Activated CD8-positive, alpha-beta memory T cell treated with anti-CD3 and anti-CD28 coated beads for 36 hours (primary cell): ENCODE measurements around the gene ZNF483. TPM values are rescaled to one million over a fixed set of nuclear protein-coding genes. Genes with fewer than 3 reads are reported as not detected.
"Not testable (repeated sequence)": the region's sequence is repeated elsewhere in the genome, so short reads cannot be mapped to it uniquely, and the experiment has no call there.

Experiments
- CTCF ChIA-PET: fragments of 350-600 bp; sonication (Branson Sonifier 250); formaldehyde crosslinking; loops from one replicate; lab custom pipeline; 2021; ENCODE audit warnings: antibody characterized with exemption; lab: Charles Lee
- POLR2A ChIA-PET: fragments of 350-600 bp; sonication (Branson Sonifier 250); formaldehyde crosslinking; loops from one replicate; lab custom pipeline; 2021; ENCODE audit warnings: antibody characterized with exemption; lab: Charles Lee
- total RNA-seq, 2 experiments: library from RNA; stranded (reverse); gene quantifications; one replicate each; pipeline ENCODE4 v1.2.3, GENCODE V29; 2021

ZNF483 gene
- total RNA-seq, result 1 to 10 TPM; 1.9 to 2.1 TPM

DNA sequence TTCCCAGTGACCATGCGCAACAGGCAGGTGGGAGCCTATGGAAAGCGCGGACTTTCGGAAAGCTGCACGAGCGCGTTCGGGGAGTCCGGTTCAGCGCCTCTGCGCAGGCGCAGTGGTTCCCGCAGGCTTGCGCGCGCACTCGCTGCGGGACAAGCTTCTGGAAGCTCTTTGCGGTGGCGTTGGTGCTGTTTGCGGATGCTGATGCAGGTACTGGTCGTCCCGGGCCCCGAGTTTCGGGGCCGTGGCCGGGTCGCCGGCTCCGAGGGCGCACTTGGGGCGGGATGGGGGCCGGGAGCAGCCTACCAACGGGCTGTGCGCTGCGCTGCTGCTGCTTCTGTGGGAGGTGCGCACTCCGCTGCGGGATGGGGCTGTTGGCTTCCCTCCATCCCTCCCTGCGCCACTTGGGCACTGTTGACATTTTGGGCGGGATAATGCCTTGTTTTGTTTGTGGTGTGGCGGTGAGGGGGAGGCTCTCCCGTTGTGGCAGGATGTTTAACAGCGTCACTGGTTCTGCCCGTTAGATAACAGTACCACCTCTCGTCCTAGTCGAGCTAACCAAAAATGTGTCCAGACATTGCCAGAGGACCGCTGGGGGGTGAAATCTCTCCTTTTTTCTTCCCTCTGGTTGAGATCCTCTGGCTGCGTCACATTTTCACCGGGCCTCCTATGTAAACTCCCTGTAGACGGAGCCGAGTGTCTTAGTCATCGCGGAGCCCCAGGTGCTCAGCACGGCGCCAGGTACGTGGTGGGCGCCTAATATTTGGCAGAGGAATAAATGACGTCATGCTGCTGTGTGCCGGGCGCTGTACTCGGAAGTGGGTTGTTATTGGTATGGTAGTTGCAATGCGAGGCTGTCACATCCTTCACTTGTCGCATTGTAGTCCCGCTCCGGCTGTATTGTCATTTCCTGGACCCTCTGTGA lies at the start of gene ZNF483:
Gene ZNF483, plus strand, starts transcription at position 124 of the 922 bp plus-strand sequence. CDS start 2,217 bp downstream, outside the sequence.
- ChIA-PET POLR2A (interaction anchor here (1.4 kb wide), 1 partner anchor 43 kb away, joined by 5 read pairs; no protein-coding TSS in a partner anchor), CTCF (no interaction called here)

DNA sequence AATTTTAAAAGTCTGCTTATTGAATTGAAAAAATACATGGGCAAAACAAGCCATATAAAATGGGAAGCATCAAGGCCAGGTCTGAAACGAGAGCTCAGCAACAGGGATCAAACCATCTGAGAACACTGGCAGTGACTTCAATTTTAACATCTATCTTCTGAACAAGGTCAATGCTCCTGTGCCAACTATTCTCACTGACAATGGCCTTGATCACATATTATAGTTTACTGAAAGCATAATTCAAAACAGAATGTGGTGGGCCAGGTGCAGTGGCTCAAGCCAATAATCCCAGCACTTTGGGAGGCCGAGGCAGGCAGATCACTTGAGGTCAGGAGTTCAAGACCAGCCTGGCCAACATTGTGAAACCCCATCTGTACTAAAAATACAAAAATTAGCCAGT lies 49.8 kb upstream of the ZNF483 start:
- ChIA-PET POLR2A (no interaction called here), CTCF (no interaction called here)

DNA sequence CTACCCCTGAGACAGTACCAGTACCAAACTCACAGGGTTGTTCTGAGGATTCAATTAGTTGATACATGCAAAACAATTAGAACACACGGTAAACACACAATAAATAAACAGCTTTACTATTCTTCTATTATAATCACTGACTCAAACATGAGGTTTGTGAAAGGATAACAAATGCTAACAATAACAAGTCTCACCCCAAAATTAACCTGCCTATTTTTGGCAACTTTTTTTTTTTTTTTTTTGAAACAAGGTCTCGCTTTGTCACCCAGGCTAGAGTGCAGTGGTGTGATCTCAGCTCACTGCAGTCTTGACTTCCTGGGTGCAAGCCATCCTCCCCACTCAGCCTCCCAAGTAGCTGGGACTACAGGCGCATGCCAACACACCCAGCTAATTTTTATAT lies 47.3 kb upstream of the ZNF483 start:
- CTCF ChIA-PET, result interaction anchor here (0.7 kb wide), 1 partner anchor 29 kb away, joined by 4 read pairs; no protein-coding TSS in a partner anchor
- POLR2A ChIA-PET, result no interaction called here

DNA sequence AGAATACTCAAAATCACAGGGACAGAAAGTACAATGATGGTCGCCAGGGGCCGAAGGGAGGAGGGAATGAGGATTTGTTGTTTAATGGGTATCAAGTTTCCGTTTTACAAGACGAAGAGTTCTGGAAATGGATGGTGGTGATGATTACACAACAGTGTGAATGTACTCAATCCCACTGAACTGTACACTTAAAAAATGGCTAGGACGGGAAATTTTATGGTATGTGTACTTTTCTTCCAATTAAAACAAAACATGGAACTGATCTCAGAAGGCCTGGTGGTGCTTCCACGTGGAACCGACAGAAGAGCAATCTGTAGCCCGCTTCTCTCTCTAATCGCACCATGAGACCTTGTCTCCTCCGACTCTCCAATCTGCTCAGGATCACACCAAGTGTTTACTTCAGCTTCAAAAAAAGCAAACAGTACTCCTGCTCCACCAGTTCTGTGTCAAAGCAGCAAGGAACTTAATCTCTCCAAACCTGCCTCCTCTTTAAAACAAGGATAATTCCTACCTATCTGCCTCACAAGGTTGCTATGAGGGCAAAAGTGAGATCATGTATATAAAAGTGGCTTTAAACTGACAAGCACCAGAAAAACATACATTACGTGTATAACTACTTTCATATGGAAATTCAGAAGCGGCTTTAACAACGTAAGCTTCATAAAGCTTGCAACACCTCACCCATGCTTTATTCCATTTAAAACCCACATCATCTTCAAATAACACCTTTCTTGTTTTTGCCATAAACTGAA lies 42.9 kb upstream of the ZNF483 start:
- ChIA-PET CTCF (no interaction called here), POLR2A (interaction anchor here (0.6 to 1.3 kb wide), 4 partner anchors 7 to 149 kb away, joined by 3 to 5 read pairs (median 3); partner anchors contain the start of genes DNAJC25 and ZNF483)

DNA sequence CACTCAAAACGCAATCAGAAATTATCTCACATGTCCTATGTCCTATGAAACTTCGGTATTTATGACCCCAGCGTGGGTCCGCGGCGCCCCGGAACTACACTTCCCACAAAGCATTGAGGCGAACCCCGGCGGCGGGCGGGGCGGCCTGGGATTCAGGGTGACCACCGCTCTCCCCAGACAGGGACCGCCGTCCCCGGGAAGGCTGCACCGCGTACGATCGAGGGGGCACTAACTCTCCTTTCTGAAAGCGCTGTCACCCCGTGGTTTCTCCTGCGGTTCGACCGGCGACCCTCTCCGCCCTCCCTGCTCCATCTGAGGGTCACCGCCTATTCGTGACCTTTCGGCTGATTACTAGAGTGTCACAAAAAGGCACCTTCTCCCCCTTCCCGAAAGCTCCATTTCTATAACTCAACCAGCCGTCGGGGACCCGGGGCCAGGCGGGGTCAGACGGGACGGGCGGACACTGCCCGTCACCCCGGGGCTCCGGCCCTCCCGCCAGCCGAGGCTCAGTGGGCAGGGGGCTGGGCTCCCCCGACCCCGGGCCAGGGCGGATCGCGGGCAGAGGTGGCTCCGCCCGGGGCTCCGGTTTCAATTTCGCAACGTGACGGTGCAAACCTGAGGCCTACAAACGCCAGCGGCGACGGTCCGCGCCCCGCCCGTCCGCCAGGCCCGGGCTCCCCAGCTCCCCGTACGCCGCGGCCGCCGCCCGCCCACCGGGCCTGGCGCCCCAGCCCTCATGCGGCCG lies 42.1 kb upstream of the ZNF483 start:
- CTCF ChIA-PET, result no interaction called here
- POLR2A ChIA-PET, result interaction anchor here (0.6 to 1.6 kb wide), 6 partner anchors 8 to 179 kb away, joined by 3 to 5 read pairs (median 3); partner anchors contain the start of genes DNAJC25 and ZNF483

DNA sequence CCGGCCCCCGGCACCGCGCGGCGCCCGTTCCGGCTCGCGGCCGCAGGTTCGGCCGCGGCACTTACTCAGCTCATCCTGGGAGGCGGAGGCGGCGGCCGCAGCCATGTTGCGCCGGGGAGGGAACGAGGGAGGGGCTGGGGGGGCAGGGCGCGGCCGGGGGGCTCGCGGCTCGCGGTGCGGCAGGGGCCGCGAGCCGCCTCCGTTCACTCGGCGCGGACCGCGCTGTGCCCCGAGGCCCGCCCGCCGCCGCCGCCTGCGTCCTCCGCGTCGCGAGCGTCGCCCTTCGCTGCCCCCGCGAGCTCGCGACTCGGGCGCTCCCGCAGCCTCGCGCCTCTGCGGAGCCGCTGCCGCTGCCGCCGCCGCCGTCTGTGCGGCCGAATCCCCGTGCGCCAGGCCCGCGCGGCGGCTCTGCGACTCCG lies 41.5 kb upstream of the ZNF483 start:
- ChIA-PET CTCF (no interaction called here), POLR2A (interaction anchor here (0.6 to 1.6 kb wide), 4 partner anchors 124 to 179 kb away, joined by 3 to 5 read pairs (median 4); partner anchors contain the start of gene DNAJC25)

DNA sequence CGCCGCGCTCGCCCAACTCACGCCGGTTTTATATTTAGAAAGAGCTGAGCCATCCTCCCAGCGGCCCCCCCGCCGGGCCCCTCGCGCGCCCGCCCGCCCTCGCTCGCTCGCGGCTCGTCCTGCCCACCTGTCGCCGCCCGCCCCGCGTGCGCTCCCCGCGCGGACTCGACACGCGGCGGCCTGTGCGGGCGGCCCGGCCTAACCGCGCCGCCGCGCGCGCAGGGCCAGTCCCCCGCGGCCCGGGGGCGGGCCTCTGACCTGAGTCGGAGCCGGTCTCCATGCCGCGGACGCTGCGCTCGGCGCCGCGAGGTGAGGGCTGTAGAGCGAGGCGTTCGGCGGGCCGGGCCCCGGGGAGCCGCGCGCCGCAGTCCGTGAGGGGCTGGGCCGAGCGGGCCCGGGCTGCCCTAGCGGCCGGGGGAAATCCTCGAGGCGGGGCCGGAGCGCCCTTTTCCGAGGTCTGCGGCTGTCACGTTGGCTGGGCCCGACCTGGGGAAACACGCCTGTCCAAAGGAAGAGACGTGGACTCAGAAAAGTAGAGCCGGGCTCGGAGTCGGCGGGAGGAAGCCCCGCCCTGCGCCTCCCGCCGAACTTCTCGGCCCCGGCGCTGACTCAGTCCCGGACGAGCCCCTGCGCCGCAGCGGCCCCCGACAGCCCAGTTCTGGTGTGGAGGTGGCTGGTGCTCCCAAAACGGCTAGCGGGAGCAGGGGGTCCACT lies 41.0 kb upstream of the ZNF483 start, which contains the start of gene ECPAS:
Gene ECPAS, minus strand, starts transcription at position 526 of the 714 bp plus-strand sequence. CDS start 11,465 bp downstream, outside the sequence.
- ChIA-PET POLR2A (interaction anchor here (0.6 to 1.6 kb wide), 3 partner anchors 123 to 178 kb away, joined by 3 to 5 read pairs (median 4); no protein-coding TSS in a partner anchor), CTCF (no interaction called here)

DNA sequence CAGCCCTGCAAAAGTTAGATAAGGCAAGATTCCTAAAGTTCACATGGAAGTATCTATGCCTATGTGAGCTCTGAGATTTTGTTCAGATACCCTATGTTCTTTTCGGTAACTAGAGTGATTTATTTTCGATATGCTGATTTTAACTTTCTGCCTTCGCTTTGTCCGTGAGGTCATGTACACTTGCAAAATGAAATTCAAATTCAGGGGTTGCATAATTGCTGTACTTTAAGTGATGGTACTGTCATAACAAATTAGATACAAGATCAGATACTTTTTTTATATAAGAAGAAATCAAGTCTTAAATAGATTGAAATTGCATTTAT lies 40.4 kb upstream of the ZNF483 start:
- POLR2A ChIA-PET, result interaction anchor here (1.5 to 1.6 kb wide), 2 partner anchors 148 to 178 kb away, joined by 4 to 5 read pairs; no protein-coding TSS in a partner anchor
- CTCF ChIA-PET, result no interaction called here

DNA sequence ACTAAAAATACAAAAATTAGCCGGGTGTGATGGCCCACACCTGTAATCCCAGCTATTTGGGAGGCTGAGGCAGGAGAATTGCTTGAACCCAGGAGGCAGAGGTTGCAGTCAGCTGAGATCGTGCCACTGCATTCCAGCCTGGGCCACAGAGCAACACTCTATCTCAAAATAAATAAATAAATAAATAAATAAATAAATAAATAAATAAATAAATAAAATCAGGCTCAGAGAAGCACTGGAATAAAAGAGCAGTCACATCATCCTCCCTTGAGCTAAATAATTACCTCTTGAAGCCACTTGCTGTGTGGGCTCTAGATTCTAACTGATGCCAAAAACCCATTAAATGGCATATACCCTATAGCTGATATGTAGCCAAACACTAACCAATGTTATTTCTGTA lies 27.8 kb upstream of the ZNF483 start:
- POLR2A ChIA-PET, result not testable (repeated sequence)
- CTCF ChIA-PET, result interaction anchor here (1.0 kb wide), 1 partner anchor 80 kb away, joined by 3 read pairs; no protein-coding TSS in a partner anchor

DNA sequence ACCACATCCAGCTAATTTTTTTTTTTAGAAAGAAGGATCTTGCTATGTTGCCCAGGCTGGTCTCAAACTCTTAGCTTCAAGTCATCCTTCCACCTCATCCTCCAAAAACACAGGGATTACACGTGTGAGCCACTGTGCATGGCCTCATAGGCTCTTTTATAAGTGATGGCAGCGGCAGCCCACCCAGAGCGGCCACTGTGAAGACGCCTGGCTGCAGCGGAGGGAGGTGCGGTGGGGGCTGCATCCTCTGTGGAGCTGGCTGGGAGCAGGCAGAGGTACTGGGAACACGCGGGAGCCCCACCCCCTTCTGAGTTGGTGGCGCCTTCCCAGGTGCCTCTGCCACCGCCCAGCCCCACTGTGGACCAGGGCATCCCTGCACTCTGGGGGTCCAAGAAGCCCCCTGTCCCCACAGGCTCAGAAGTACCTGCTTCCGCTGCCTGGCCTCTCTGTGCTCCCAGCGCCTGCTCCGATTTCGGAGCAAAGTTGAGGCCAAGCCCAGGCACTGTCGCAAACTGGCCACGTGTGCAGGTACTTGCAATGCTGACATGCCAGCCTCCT lies 23.9 kb upstream of the ZNF483 start:
- ChIA-PET POLR2A (no interaction called here), CTCF (no interaction called here)

DNA sequence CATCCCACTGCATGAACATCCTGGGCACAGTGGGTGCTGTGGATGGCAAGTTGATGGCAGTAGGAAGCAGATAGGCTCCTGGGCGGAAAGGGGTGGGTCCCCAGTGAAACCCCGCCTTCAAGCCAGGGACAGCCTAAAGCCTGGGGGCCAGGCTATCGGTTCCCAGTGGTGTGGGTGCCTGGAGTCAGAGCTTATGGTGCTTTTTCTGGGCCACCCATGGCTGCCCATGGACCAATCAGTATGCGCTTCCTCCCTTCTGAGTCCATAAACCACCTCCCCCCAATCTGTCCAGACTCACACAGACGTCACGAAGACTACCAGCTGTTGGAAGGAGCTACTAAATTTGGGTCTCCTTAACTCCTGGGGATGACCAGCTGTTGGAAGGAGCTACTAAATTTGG lies 23.3 kb upstream of the ZNF483 start:
- POLR2A ChIA-PET, result no interaction called here
- CTCF ChIA-PET, result no interaction called here

DNA sequence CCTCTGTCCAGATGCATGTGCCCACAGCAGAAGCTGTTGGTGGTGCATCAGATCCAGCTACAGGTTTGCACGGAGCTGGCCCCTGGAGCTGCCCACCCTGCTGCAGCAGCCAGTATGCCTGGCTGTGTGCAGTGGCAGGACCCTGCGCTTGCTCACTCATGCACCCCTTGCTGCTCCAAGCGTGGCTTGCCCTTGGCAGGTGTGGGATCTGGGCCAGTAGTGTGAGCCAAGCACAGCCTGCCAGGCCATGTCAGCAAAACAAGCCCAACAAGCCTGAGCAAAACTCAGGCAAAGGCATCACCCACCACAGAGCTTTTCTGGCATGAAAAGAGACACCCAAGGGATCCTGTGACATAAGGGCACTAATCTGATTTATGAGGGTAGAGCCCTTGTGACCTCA lies 22.5 kb upstream of the ZNF483 start:
- ChIA-PET POLR2A (interaction anchor here (0.5 kb wide), 1 partner anchor 9 kb away, joined by 3 read pairs; no protein-coding TSS in a partner anchor), CTCF (no interaction called here)

DNA sequence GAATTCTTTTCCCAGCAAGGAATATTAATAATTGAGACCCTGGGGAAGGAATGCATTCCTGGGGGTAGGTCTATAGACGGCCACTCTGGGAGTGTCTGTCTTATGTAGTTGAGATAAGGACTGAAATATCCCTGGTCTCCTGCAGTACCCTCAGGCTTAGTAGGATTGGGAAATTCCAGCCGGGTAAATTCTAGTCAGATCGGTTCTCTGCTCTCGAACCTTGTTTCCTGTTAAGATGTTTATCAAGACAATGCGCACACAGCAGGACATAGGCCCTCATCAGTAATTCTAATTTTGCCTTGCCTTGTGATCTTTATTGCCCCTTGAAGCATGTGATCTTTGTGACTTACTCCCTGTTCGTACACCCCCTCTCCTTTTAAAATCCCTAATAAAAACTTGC lies 13.4 kb upstream of the ZNF483 start:
- CTCF ChIA-PET, result not testable (repeated sequence)
- POLR2A ChIA-PET, result interaction anchor here (0.7 kb wide), 1 partner anchor 9 kb away, joined by 3 read pairs; no protein-coding TSS in a partner anchor

DNA sequence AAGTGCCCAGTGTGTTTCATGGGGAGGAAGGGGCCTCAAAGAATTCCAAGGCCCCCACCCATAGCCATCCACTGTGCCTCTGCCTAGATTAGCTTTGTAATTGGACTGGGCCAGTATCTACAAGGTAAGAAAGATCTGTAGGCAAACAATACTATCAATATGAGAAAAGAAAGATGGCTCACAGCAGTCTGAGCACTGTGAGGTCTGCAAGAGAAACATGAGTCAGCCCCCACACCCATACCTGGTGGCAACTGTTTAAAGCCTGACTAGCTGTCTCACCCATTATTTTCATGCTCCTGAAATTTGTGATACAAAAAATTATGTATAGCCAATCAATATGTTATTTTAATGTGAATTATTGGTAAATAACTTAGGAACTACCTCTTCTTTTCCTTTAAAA lies 10.0 kb upstream of the ZNF483 start:
- CTCF ChIA-PET, result no interaction called here
- POLR2A ChIA-PET, result no interaction called here

DNA sequence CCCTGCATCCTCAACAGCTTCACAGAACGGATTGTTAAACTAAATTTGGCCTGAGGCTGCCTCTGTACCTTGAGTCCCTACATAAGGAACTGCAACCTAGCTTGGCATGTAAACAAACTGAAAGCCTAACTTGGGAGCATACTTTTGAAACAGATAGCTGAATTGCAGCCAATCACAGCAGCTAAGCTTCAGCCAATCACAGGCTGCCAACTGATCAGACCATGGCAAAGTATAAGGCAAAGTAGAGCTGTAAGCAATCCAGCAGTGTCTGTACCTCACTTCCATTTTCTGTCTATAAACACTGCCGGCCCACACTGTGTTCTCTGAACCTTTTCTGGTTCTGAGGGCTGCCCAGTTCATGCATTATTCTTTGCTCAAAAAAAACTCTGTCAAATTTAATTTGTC lies 8.9 kb upstream of the ZNF483 start:
- CTCF ChIA-PET, result interaction anchor here (0.6 kb wide), 1 partner anchor 28 kb away, joined by 6 read pairs; no protein-coding TSS in a partner anchor

DNA sequence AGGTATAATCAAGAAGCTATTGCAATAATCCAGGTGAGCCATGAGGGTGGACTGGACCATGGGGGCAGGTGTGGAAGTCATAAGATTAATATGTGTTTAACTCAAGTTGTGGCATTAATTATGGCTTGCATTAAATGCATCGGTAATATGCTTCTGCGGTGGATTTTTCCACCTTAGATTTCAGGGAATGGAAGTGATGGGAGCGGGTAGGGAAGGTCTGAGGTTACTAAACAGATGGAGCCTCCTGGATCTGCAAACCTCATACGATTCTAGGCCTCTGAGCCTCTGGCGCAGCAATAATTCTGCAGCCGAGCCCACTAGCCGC lies 286 bp upstream of the ZNF483 start:
- POLR2A ChIA-PET, result interaction anchor here (1.4 kb wide), 1 partner anchor 42 kb away, joined by 5 read pairs; no protein-coding TSS in a partner anchor
- CTCF ChIA-PET, result no interaction called here

More for the DNA sequence above, 8.9 kb upstream of the ZNF483 start:
- POLR2A ChIA-PET, result no interaction called here

DNA sequence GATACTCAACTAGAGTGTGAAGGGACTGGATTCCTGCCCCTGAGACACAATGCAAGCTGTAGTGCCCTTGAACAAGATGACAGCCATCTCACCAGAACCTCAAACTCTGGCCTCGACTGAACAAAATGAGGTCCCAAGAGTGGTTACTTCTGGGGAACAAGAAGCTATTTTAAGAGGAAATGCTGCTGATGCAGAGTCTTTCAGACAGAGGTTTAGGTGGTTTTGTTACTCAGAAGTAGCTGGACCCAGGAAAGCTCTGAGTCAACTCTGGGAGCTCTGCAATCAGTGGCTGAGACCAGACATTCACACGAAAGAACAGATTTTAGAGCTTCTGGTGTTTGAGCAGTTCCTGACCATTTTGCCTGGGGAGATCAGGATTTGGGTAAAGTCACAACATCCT lies 2.4 kb downstream of the ZNF483 start:
- POLR2A ChIA-PET, result no interaction called here
- CTCF ChIA-PET, result no interaction called here

DNA sequence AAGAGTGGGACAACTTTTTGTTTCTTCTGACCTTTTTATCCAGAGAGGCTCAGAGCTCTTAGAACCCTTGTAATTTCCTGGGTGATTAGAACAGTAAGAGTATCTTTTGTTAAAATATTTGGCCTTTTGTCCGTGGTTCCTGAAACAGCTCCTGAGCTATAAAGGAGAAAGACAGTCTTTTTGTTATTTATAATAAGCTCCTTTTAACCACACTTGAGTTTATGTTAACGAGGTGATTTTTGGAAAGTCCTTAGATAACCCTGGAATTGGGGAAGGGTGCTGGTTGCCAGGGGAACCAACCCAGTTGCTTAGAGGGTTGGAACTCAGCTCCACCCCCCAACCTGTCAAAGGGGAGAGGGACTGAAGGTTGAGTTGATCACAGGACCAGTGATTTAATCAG lies 4.8 kb downstream of the ZNF483 start:
- CTCF ChIA-PET, result interaction anchor here (0.7 kb wide), 1 partner anchor 12 kb away, joined by 3 read pairs; no protein-coding TSS in a partner anchor
- POLR2A ChIA-PET, result no interaction called here
